GM23248 (cell line): ENCODE results near the gene PIEZO2.
"Not testable (repeated sequence)": the region's sequence is repeated elsewhere in the genome, so short reads cannot be mapped to it uniquely, and the experiment has no call there.

ENCODE experiments used
- EZH2 ChIP-seq: fragments of 200-600 bp; sonication (generic); IDR thresholded peaks from 2 replicates; pipeline ENCODE4 v1.6.1; 2018; ENCODE audit warnings: antibody characterized with exemption, mild to moderate bottlenecking; ENCODE audit not compliant: insufficient read depth, poor library complexity, severe bottlenecking
- EZH2phosphoT487 ChIP-seq: fragments of 200-600 bp; sonication (generic); IDR thresholded peaks from 2 replicates; pipeline ENCODE4 v1.6.1; 2018; ENCODE audit warnings: antibody characterized with exemption, moderate library complexity, mild to moderate bottlenecking, low read depth; ENCODE audit not compliant: insufficient read depth

DNA sequence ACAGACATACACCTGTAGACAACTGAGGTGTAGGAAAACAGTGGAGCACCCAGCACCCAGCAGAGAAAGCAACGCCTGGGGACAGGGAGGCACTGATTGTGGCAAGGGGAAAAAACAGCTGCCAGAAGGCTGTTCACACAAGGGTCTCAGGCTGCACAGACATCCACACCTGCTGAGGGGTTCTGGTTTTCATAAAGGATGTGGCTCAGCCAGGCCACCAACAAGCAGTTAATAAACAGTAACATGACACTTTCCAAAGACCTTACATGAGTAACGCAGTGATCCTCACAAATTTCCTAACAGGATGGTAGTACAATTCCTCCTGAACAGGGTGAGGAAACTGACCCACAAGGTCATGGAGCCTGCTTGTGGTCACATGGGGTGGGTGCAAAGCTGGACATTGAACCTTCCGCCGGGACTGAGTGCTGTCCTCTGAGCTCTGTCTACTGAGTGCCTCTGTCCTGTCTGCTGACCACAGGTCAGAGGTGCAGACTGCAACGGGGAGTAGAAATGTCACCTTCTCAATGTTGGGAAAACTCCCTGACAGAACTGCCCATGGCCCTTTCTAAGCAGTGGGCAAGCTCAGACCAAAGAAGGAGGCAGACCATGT is 506.3 kb downstream of the PIEZO2 start:
- not testable (repeated sequence) for TF ChIP-seq EZH2, EZH2phosphoT487
